UCSD-AML1 (cell line): Measurements from ENCODE around the gene SAA2.
"Not testable (repeated sequence)": the region's sequence is repeated elsewhere in the genome, so short reads cannot be mapped to it uniquely, and the experiment has no call there.

Source experiments
- DNase-seq: peaks from one replicate; lab custom pipeline; 2025; ENCODE audit not compliant: unreplicated experiment; lab: John Stamatoyannopoulos, UW

The SAA2 gene

GRCh38 chr11:18248561-18248960, at the start of gene SAA2:
SAA2 (minus strand) TSS chr11:18248668; CDS start chr11:18248011, 657 bp downstream.
- no peak for DNase-seq

- DNase-seq = no peak
Measured at GRCh38 chr11:18295316-18295715, 46.8 kb upstream of the SAA2 start.

GRCh38 chr11:18294862-18295261, 46.4 kb upstream of the SAA2 start:
- no peak for DNase-seq

- no peak for DNase-seq
Measured at GRCh38 chr11:18288911-18289310, 40.4 kb upstream of the SAA2 start.

GRCh38 chr11:18285841-18286240, 37.4 kb upstream of the SAA2 start:
- no peak for DNase-seq

GRCh38 chr11:18282626-18283025, 34.2 kb upstream of the SAA2 start:
- no peak for DNase-seq

GRCh38 chr11:18280438-18281045, 32.1 kb upstream of the SAA2 start:
- DNase-seq = no peak

- no peak for DNase-seq
Measured at GRCh38 chr11:18277565-18278271, 29.2 kb upstream of the SAA2 start.

- no peak for DNase-seq
Measured at GRCh38 chr11:18271206-18271605, 22.7 kb upstream of the SAA2 start.

GRCh38 chr11:18270102-18270501, 21.6 kb upstream of the SAA2 start:
- no peak for DNase-seq

GRCh38 chr11:18269252-18269651, 20.8 kb upstream of the SAA2 start:
- not testable (repeated sequence) for DNase-seq

- not testable (repeated sequence) for DNase-seq
Measured at GRCh38 chr11:18267335-18268133, 19.1 kb upstream of the SAA2 start.

- no peak for DNase-seq
Measured at GRCh38 chr11:18265949-18266348, 17.5 kb upstream of the SAA2 start, which contains the start of gene SAA1. SAA1 (plus strand) TSS chr11:18266264; CDS start chr11:18266888, 624 bp downstream.

GRCh38 chr11:18264677-18265555, 16.4 kb upstream of the SAA2 start:
- DNase-seq = no peak

GRCh38 chr11:18264035-18264434, 15.6 kb upstream of the SAA2 start:
- no peak for DNase-seq

GRCh38 chr11:18262681-18263350, 14.3 kb upstream of the SAA2 start:
- not testable (repeated sequence) for DNase-seq

GRCh38 chr11:18261721-18262120, 13.3 kb upstream of the SAA2 start:
- no peak for DNase-seq

GRCh38 chr11:18259259-18259658, 10.8 kb upstream of the SAA2 start:
- no peak for DNase-seq

GRCh38 chr11:18254781-18255361, 6.4 kb upstream of the SAA2 start:
- no peak for DNase-seq

GRCh38 chr11:18253778-18254338, 5.4 kb upstream of the SAA2 start:
- DNase-seq = no peak
